Measurements from ENCODE around the gene TFDP2. TPM values are rescaled to one million over a fixed set of nuclear protein-coding genes. Genes with fewer than 3 reads are reported as not detected.

The TFDP2 gene
- total and polyA plus RNA-seq, 2 donors (not counting 1 experiment from before 2014, with no cell fraction given): 5.5 to 31.7 TPM

DNA sequence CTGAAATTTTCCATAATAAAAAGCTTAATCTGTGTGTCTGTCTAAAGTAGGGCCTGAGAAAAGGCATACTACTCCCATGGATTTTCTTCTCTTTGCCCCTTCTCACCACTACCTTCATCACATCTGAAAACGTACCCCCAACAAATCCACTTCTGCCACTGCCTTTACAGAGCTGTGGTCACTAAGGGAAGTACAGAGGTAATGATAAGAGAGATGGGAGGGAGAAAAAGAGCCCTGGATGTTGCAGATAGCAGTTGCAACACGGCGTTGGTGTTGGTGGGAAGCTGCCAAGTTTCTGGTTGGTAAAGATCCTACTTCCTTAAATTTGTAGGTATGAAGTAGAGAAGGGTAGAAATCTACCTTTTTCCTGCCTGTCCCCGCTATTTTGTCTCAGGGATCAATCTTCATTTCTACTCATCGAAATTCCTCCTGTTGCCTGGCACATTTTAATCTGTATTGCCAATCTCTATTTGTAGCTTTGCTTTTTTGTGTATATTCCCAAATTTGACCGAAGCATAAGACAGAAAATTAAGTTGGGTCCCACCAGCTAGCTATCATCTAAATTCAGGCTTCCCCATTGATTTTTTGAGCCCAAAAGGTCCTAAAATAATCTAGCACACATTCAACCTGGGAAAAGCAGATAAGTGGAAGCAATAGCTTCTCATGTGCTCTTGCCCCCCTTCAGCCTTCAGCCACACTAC, 102.9 kb downstream of the TFDP2 start:
- H3K4me1 ChIP-seq (ENCODE audit: control insufficient read depth in 2 of 2, insufficient read depth in 2 of 2, low read length in 2 of 2): no peaks in the 10 kb centered on the region
- no peaks in the 10 kb centered on the region for H3K79me2 ChIP-seq (ENCODE audit: control insufficient read depth, insufficient read depth, low read length)
- intact Hi-C loops (cut with micrococcal nuclease): no loop called here
- DNase-seq: no peak
- H3K4me3 ChIP-seq (ENCODE audit: control extremely low read depth in 1 of 5, extremely low read depth in 1 of 5, insufficient read depth in 1 of 5, low read depth in 2 of 5, low read length in 4 of 5): no peak overlapping the region
- 0% methylated on average over 1 of the region's 6 CpGs for WGBS (ENCODE audit: insufficient coverage)
- no peaks in the 10 kb centered on the region for H3K27me3 ChIP-seq (replicated peaks in 1 of 4; ENCODE audit: control extremely low read depth in 1 of 4, control insufficient read depth in 3 of 4, insufficient read depth in 4 of 4, low read length in 3 of 4)
- Mint-ChIP-seq H3K4me1 (no peaks in the 10 kb centered on the region), H3K27ac (no peak overlapping the region), H3K4me3 (no peak overlapping the region), H3K27me3 (no peaks in the 10 kb centered on the region), H3K9me3 (ENCODE audit: insufficient read depth) (no peaks in the 10 kb centered on the region)
- no peaks in the 10 kb centered on the region for H3K36me3 ChIP-seq (replicated peaks in 1 of 2; ENCODE audit: control extremely low read depth in 1 of 2, control insufficient read depth in 1 of 2, extremely low read depth in 1 of 2, insufficient read depth in 2 of 2, low read length in 1 of 2)
- ChIA-PET CTCF (no interaction called here), POLR2A (no interaction called here)
- TF ChIP-seq, protein P1, sequence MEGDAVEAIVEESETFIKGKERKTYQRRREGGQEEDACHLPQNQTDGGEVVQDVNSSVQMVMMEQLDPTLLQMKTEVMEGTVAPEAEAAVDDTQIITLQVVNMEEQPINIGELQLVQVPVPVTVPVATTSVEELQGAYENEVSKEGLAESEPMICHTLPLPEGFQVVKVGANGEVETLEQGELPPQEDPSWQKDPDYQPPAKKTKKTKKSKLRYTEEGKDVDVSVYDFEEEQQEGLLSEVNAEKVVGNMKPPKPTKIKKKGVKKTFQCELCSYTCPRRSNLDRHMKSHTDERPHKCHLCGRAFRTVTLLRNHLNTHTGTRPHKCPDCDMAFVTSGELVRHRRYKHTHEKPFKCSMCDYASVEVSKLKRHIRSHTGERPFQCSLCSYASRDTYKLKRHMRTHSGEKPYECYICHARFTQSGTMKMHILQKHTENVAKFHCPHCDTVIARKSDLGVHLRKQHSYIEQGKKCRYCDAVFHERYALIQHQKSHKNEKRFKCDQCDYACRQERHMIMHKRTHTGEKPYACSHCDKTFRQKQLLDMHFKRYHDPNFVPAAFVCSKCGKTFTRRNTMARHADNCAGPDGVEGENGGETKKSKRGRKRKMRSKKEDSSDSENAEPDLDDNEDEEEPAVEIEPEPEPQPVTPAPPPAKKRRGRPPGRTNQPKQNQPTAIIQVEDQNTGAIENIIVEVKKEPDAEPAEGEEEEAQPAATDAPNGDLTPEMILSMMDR (IDR thresholded peaks at IDR 0.05): no peak
- TF ChIP-seq EZH2 (IDR thresholded peaks at IDR 0.05; ENCODE audit: borderline replicate concordance, insufficient read depth, low read depth, low read length, poor library complexity, severe bottlenecking): no peak
- H2AFZ ChIP-seq (ENCODE audit: insufficient read depth, low read depth, low read length, poor library complexity, severe bottlenecking): no peak overlapping the region
- no peak overlapping the region for H3K4me2 ChIP-seq (replicated peaks; ENCODE audit: low read depth, low read length, poor library complexity, severe bottlenecking)
- H4K20me1 ChIP-seq (ENCODE audit: control insufficient read depth, insufficient read depth, low read length, poor library complexity, severe bottlenecking): no peaks in the 10 kb centered on the region
- H3K27ac ChIP-seq (ENCODE audit: low read length in 2 of 2): no peak overlapping the region
- ATAC-seq (ENCODE audit: low read depth): no peak
- no peak overlapping the region for H3K9ac ChIP-seq (ENCODE audit: low read length)
- peaks cover 0 to 13% (median 0%) of the 10 kb centered on the region in 3 donors for H3K9me3 ChIP-seq (ENCODE audit: control extremely low read depth in 1 of 3, control insufficient read depth in 2 of 3, insufficient read depth in 1 of 3, low read length in 2 of 3)

DNA sequence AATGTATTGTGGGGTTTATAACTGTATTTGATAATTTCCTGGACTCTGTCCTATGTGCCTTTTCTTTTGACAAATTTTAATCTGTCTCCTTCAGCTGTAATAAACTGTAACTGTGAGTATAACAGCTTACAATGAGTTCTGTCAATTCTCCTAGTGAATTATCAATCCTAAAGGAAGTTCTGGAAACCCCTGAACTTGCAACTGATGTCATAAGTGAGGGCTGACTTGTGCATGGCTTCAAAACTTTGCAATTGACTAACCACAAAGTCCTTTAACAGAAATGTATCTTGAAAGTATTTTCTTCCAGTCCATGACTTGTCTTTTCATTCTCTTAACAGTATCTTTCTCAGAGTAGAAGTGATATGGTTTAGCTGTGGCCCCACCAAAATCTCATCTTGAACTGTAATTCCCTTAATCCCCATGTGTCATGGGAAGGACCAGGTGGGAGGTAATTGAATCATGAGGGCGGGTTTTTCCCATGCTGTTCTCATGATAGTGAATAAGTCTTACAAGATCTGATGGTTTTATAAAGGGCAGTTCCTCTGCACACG, 108.3 kb downstream of the TFDP2 start:
- POLR2A ChIA-PET: no interaction called here
- H3K27ac ChIP-seq (ENCODE audit: low read length in 2 of 2): no peak overlapping the region
- CTCF ChIA-PET: interaction anchor here (0.7 kb wide), 1 partner anchor 278 kb away, joined by 3 read pairs; no protein-coding TSS in a partner anchor

More for the DNA sequence above, 108.3 kb downstream of the TFDP2 start:
- Histone ChIP-seq H3K9me3 (ENCODE audit: control extremely low read depth in 1 of 3, control insufficient read depth in 2 of 3, insufficient read depth in 1 of 3, low read length in 2 of 3) (peaks cover 0 to 13% (median 0%) of the 10 kb centered on the region in 3 donors), H3K4me2 (replicated peaks; ENCODE audit: low read depth, low read length, poor library complexity, severe bottlenecking) (no peak overlapping the region), H3K27me3 (replicated peaks in 1 of 4; ENCODE audit: control extremely low read depth in 1 of 4, control insufficient read depth in 3 of 4, insufficient read depth in 4 of 4, low read length in 3 of 4) (no peaks in the 10 kb centered on the region), H2AFZ (ENCODE audit: insufficient read depth, low read depth, low read length, poor library complexity, severe bottlenecking) (no peak overlapping the region), H4K20me1 (ENCODE audit: control insufficient read depth, insufficient read depth, low read length, poor library complexity, severe bottlenecking) (no peaks in the 10 kb centered on the region), H3K9ac (ENCODE audit: low read length) (no peak overlapping the region), H3K36me3 (replicated peaks in 1 of 2; ENCODE audit: control extremely low read depth in 1 of 2, control insufficient read depth in 1 of 2, extremely low read depth in 1 of 2, insufficient read depth in 2 of 2, low read length in 1 of 2) (no peaks in the 10 kb centered on the region), H3K79me2 (ENCODE audit: control insufficient read depth, insufficient read depth, low read length) (no peaks in the 10 kb centered on the region), H3K4me3 (ENCODE audit: control extremely low read depth in 1 of 5, extremely low read depth in 1 of 5, insufficient read depth in 1 of 5, low read depth in 2 of 5, low read length in 4 of 5) (no peak overlapping the region), H3K4me1 (ENCODE audit: control insufficient read depth in 2 of 2, insufficient read depth in 2 of 2, low read length in 2 of 2) (no peaks in the 10 kb centered on the region)
- no peak for TF ChIP-seq EZH2 (IDR thresholded peaks at IDR 0.05; ENCODE audit: borderline replicate concordance, insufficient read depth, low read depth, low read length, poor library complexity, severe bottlenecking)
- Mint-ChIP-seq H3K4me1 (no peaks in the 10 kb centered on the region), H3K27ac (no peak overlapping the region), H3K4me3 (no peak overlapping the region), H3K9me3 (ENCODE audit: insufficient read depth) (no peaks in the 10 kb centered on the region), H3K27me3 (no peaks in the 10 kb centered on the region)
- DNase-seq (no peak), ATAC-seq (ENCODE audit: low read depth) (no peak)
- WGBS (ENCODE audit: insufficient coverage): 83% methylated on average over 1 of the region's 2 CpGs
- intact Hi-C loops (cut with micrococcal nuclease): no loop called here
